H9 (cell line): ENCODE measurements around the gene FASLG. TPM values are rescaled to one million over a fixed set of nuclear protein-coding genes. Genes with fewer than 3 reads are reported as not detected.

Experiments used
- DNase-seq: peaks from one replicate; pipeline ENCODE4 v3.0.0-alpha.2; 2017
- H2AFZ ChIP-seq: one replicate; pipeline ENCODE4 v1.6.1; 2013; ENCODE audit warnings: mild to moderate bottlenecking, low read length, control low read depth, moderate library complexity
- H2AK5ac ChIP-seq: 2 replicates; pipeline ENCODE4 v1.6.1; 2013; ENCODE audit warnings: low read length, control low read depth, mixed read lengths; ENCODE audit not compliant: insufficient read length
- H2BK120ac ChIP-seq: one replicate; pipeline ENCODE4 v1.6.1; 2013; ENCODE audit warnings: low read depth, mild to moderate bottlenecking, low read length, control low read depth, inconsistent platforms; ENCODE audit not compliant: poor library complexity, severe bottlenecking
- H2BK12ac ChIP-seq: 2 replicates; pipeline ENCODE4 v1.6.1; 2013; ENCODE audit warnings: low read length, control low read depth, mixed read lengths, low read depth; ENCODE audit not compliant: insufficient read length
- H2BK15ac ChIP-seq: 2 replicates; pipeline ENCODE4 v1.6.1; 2013; ENCODE audit warnings: low read depth, low read length, control low read depth
- H2BK20ac ChIP-seq: one replicate; pipeline ENCODE4 v1.6.1; 2013; ENCODE audit warnings: low read depth, mild to moderate bottlenecking, low read length, control low read depth, inconsistent platforms; ENCODE audit not compliant: poor library complexity, severe bottlenecking
- H2BK5ac ChIP-seq: 2 replicates; pipeline ENCODE4 v1.6.1; 2013; ENCODE audit warnings: low read length, control low read depth, mixed read lengths; ENCODE audit not compliant: insufficient read length
- H3K14ac ChIP-seq: 2 replicates; pipeline ENCODE4 v1.6.1; 2013; ENCODE audit warnings: low read length, control low read depth; ENCODE audit not compliant: insufficient read depth
- H3K18ac ChIP-seq: 2 replicates; pipeline ENCODE4 v1.6.1; 2013; ENCODE audit warnings: low read depth, mild to moderate bottlenecking, mixed read lengths, low read length, control low read depth; ENCODE audit not compliant: insufficient read length
- H3K23ac ChIP-seq: 2 replicates; pipeline ENCODE4 v1.6.1; 2013; ENCODE audit warnings: low read length, control low read depth, mixed read lengths, low read depth; ENCODE audit not compliant: insufficient read length
- H3K23me2 ChIP-seq: 2 replicates; pipeline ENCODE4 v1.6.1; 2013; ENCODE audit warnings: low read depth, mild to moderate bottlenecking, mixed read lengths, low read length, control low read depth; ENCODE audit not compliant: insufficient read length, poor library complexity, severe bottlenecking
- H3K27ac ChIP-seq: 2 replicates; pipeline ENCODE4 v1.5.1; 2013; ENCODE audit warnings: low read length, control low read depth, mixed read lengths, low read depth; ENCODE audit not compliant: insufficient read length
- H3K27me3 ChIP-seq: 2 replicates; pipeline ENCODE4 v1.6.1; 2013; ENCODE audit warnings: low read length, control low read depth, inconsistent platforms; ENCODE audit not compliant: insufficient read depth
- H3K4ac ChIP-seq: 2 replicates; pipeline ENCODE4 v1.6.1; 2013; ENCODE audit warnings: low read depth, mild to moderate bottlenecking, control low read depth, inconsistent platforms, low read length, moderate library complexity
- H3K4me1 ChIP-seq: 2 replicates; pipeline ENCODE4 v1.6.1; 2013; ENCODE audit warnings: low read length, control low read depth, inconsistent platforms; ENCODE audit not compliant: insufficient read depth
- H3K4me2 ChIP-seq: 2 replicates; pipeline ENCODE4 v1.6.1; 2013; ENCODE audit warnings: low read length, control low read depth, mixed read lengths; ENCODE audit not compliant: insufficient read length, insufficient read depth
- H3K56ac ChIP-seq: 2 replicates; pipeline ENCODE4 v1.6.1; 2013; ENCODE audit warnings: low read depth, mild to moderate bottlenecking, mixed read lengths, low read length, control low read depth; ENCODE audit not compliant: insufficient read length
- H3K79me1 ChIP-seq: 2 replicates; pipeline ENCODE4 v1.6.1; 2013; ENCODE audit warnings: low read depth, mild to moderate bottlenecking, moderate library complexity, low read length, control low read depth, inconsistent platforms; ENCODE audit not compliant: insufficient read depth, poor library complexity, severe bottlenecking
- H3K79me2 ChIP-seq: 2 replicates; pipeline ENCODE4 v1.6.1; 2013; ENCODE audit warnings: low read length, control low read depth, inconsistent platforms; ENCODE audit not compliant: insufficient read depth
- H3K9ac ChIP-seq: 2 replicates; pipeline ENCODE4 v1.6.1; 2013; ENCODE audit warnings: low read length, control low read depth, mixed read lengths; ENCODE audit not compliant: insufficient read length; ENCODE audit errors: extremely low read depth
- H3K9me3 ChIP-seq: one replicate; pipeline ENCODE4 v1.6.1; 2013; ENCODE audit warnings: low read depth, low read length, inconsistent platforms; ENCODE audit not compliant: control insufficient read depth
- H3T11ph ChIP-seq: one replicate; pipeline ENCODE4 v1.6.1; 2013; ENCODE audit warnings: mild to moderate bottlenecking, low read length, control low read depth, inconsistent platforms
- H4K20me1 ChIP-seq: one replicate; pipeline ENCODE4 v1.6.1; 2013; ENCODE audit not compliant: control insufficient read depth, insufficient read length, insufficient read depth
- H4K5ac ChIP-seq: 2 replicates; pipeline ENCODE4 v1.6.1; 2013; ENCODE audit warnings: low read depth, mild to moderate bottlenecking, mixed read lengths, low read length, control low read depth; ENCODE audit not compliant: insufficient read length
- H4K8ac ChIP-seq: replicated peaks from 2 replicates; pipeline ENCODE4 v1.6.1; 2013; ENCODE audit warnings: low read length, control low read depth, mixed read lengths, low read depth; ENCODE audit not compliant: insufficient read length
- H4K91ac ChIP-seq: 2 replicates; pipeline ENCODE4 v1.6.1; 2013; ENCODE audit warnings: low read depth, mild to moderate bottlenecking, moderate library complexity, mixed read lengths, low read length, control low read depth; ENCODE audit not compliant: insufficient read length
- H3K27ac Mint-ChIP-seq, 3 experiments: 2 replicates in 2 of 3; 3 replicates in 1 of 3; pipeline ENCODE4 v1.8.0; 2020 to 2021; ENCODE audit warnings: mixed read lengths in 3 of 3, mild to moderate bottlenecking in 1 of 3, moderate library complexity in 1 of 3
- H3K27me3 Mint-ChIP-seq: 2 replicates; pipeline ENCODE4 v1.8.0; 2021; ENCODE audit warnings: low read depth, mild to moderate bottlenecking, moderate library complexity, mixed read lengths
- H3K36me3 Mint-ChIP-seq, 3 experiments: 2 replicates in 2 of 3; 3 replicates in 1 of 3; pipeline ENCODE4 v1.8.0; 2020 to 2021; ENCODE audit warnings: low read depth in 3 of 3, mixed read lengths in 3 of 3; ENCODE audit not compliant: insufficient read depth in 1 of 3
- H3K4me1 Mint-ChIP-seq, 2 experiments: 2 replicates each; pipeline ENCODE4 v1.8.0; 2020; ENCODE audit warnings: mixed read lengths in 2 of 2
- H3K4me3 Mint-ChIP-seq, 2 experiments: 2 replicates in 1 of 2; 3 replicates in 1 of 2; pipeline ENCODE4 v1.8.0; 2020 to 2021; ENCODE audit warnings: mild to moderate bottlenecking in 2 of 2, mixed read lengths in 2 of 2, moderate library complexity in 1 of 2
- H3K9me3 Mint-ChIP-seq, 2 experiments: 2 replicates in 1 of 2; 3 replicates in 1 of 2; pipeline ENCODE4 v1.8.0; 2020; ENCODE audit warnings: mild to moderate bottlenecking in 2 of 2, mixed read lengths in 2 of 2, moderate library complexity in 1 of 2
- CTCF ChIP-seq: fragments of 200-600 bp; sonication (generic); conservative IDR thresholded peaks from 3 replicates; pipeline ENCODE4 v1.8.0; 2021; ENCODE audit warnings: antibody characterized with exemption, mild to moderate bottlenecking
- WGBS: extraction: QIAGEN DNeasy Blood & Tissue Kit; methylation state at CpG from one replicate; pipeline ENCODE4 v1.1.7; 2013; ENCODE audit warnings: missing lambda C conversion rate, low lambda C conversion rate, mixed read lengths; ENCODE audit not compliant: insufficient read length; ENCODE audit errors: extremely low coverage; 5-methylcytosine and 5-hydroxymethylcytosine counted together
- total RNA-seq: library from RNA; stranded (reverse); gene quantifications from 2 replicates; pipeline ENCODE4 v1.2.1, GENCODE V29; 2021

The FASLG gene
- total RNA-seq, 1 experiment from 2014 or later: not detected

GRCh38 chr1:172616195-172616594 is 42.7 kb upstream of the FASLG start:
- peaks cover 29 to 32% of the 10 kb centered on the region in 2 experiments for H3K9me3 Mint-ChIP-seq
- Histone ChIP-seq H2BK15ac (no peak overlapping the region), H3K23me2 (no peaks in the 10 kb centered on the region)

More at GRCh38 chr1:172616195-172616594, 42.7 kb upstream of the FASLG start:
- no CpG with 5 or more reads among the region's 1 CpG for WGBS
- no peak overlapping the region for H4K5ac ChIP-seq
- H3K18ac ChIP-seq: no peak overlapping the region
- H3K27ac ChIP-seq: no peak overlapping the region
- Mint-ChIP-seq H3K36me3 (peaks cover 16 to 38% (median 36%) of the 10 kb centered on the region in 3 experiments), H3K4me3 (no peak overlapping the region), H3K27me3 (no peaks in the 10 kb centered on the region), H3K27ac (no peak overlapping the region), H3K4me1 (peaks cover 4 to 7% of the 10 kb centered on the region in 2 experiments; a peak in 3 of 4 replicates)
- H3T11ph ChIP-seq: no peak overlapping the region
- H2BK20ac ChIP-seq: no peak overlapping the region
- H4K8ac ChIP-seq: no peak overlapping the region
- no peak overlapping the region for H3K56ac ChIP-seq
- H3K27me3 ChIP-seq: no peaks in the 10 kb centered on the region
- H2BK5ac ChIP-seq: no peak overlapping the region
- H3K79me2 ChIP-seq: no peaks in the 10 kb centered on the region
- H4K91ac ChIP-seq: no peak overlapping the region
- H3K79me1 ChIP-seq: no peaks in the 10 kb centered on the region
- no peaks in the 10 kb centered on the region; the same call in 1 of the 2 replicates for H3K4me1 ChIP-seq
- no peaks in the 10 kb centered on the region for H4K20me1 ChIP-seq
- peaks cover 13% of the 10 kb centered on the region for H3K9me3 ChIP-seq
- H2AK5ac ChIP-seq: no peak overlapping the region
- no peak for DNase-seq
- no peak overlapping the region for H3K4ac ChIP-seq
- no peak overlapping the region for H2BK120ac ChIP-seq
- no peak overlapping the region for H3K23ac ChIP-seq
- no peak overlapping the region for H3K4me2 ChIP-seq
- H2BK12ac ChIP-seq: no peak overlapping the region
- no peak for TF ChIP-seq CTCF
- no peak overlapping the region for H3K9ac ChIP-seq
- no peak overlapping the region for H2AFZ ChIP-seq
- no peak overlapping the region for H3K14ac ChIP-seq
